Fibroblast of skin of right quadriceps (primary cell): ENCODE data around the gene CDK8.

Source experiments
- DNase-seq: peaks from one replicate; pipeline ENCODE4 v3.0.0-alpha.2; 2013

CDK8 gene

DNA sequence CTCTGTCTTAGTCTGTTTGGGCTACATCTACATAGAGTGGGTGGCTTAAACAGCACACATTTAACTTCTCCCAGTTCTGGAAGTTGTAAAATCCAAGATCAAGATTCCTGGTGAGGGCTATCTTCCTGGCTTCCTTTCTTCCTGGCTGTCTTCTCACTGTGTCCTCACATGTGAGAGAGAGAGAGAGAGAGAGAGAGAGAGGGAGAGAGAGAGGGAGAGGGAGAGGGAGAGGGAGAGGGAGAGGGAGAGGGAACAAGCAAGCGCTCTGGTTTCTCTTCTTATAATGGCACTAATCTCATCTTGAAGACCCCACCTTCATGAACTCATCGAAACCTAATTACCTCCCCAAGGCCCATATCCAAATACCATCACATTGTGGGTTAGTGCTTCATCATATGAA is 69.2 kb downstream of the CDK8 start:
- no peak for DNase-seq

DNA sequence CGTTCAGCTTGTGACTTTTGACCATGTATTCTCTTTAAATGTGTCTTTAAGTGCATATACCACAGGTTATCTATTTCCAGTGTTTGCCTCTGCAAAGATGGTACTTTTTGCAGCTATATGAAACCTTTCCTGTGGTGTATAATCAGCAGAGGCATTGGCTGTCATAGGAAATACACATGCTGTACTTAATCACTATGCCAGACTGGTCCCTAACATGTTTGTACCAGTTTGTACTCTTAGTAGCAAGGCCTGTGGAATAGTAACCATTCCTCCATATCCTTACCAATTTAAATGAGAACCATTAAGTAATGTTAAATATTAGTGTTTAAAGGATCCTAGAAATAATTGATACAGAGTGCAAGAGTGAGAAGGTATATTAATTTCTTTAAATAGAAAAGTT is 69.8 kb downstream of the CDK8 start:
- no peak for DNase-seq

GRCh38 chr13:26324294-26324693 is 70.4 kb downstream of the CDK8 start:
- DNase-seq, result no peak

- no peak for DNase-seq
Measured at GRCh38 chr13:26324867-26325266, 70.9 kb downstream of the CDK8 start.

- DNase-seq, result no peak
Measured at GRCh38 chr13:26325876-26326275, 71.9 kb downstream of the CDK8 start.

DNA sequence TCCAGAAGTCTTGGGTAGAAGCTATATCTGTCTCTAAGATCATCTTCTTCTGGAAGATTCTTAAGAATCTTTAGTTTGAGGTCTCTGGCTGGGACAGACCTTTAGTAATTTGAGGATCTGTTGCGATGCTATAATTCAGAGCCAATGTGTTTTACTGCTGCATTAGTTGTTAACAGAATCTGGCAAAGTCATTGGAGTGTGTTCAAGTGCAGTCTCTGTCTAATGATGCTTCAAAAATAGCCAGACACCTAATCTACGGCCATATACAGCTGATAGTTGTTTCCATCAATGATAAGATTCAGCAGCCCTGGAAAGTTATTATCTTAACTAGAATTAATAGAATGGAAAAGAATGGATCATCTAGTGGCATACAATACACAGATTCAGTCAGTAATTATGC is 72.6 kb downstream of the CDK8 start:
- DNase-seq, result no peak

DNA sequence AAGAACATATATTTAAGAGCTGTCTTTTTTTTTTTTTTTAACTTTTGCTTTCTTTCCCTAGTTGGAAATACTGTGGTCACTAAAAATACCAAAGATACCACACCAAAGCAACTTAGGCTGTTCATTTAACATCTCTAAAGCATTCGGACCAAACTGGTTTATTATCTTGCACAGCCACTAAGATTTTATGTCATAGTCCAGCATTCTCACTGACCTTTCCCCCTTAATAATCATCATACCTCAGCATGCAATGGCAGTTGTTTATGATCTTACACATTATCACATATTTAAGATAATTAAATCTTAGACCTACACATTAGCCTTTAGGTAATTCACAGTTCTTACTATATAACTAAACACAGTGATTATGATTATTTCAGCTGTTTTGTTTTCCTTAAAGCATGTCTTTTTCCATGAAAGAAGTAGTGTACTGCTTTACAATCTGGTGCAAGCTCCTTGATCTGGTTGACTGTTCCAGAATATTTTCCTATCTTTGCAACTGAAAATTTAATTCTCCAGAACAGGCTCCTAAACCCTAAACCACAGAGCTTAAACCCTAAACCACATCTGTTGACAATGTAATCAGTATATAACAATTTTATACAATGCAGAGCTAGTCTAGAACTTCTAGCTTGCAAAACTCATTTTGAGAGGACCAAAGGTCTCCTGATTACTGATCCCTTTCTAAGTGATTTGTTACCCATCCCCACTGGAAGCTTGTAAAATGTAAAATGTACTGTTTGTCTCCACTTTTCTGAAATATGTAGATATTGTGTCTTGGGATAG is 74.2 kb downstream of the CDK8 start:
- no peak for DNase-seq

DNA sequence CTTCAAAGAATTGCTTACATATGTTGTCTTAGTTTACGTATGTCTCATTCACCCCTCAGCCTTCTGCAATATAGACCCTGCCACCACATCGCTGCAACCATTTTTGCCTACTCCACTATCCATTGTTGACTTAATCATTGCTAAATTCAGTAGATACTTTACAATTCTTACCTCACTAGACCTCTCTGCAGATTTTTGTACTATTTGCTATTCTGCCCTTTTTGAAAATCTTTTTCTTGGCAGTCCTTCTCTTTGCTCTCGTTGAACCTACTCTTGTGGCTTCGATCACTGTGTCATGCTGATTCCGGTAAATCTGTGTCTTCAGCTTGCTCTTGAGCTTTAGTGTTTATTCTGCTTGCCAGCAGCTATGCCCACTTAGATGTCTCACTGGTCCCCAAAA is 81.2 kb downstream of the CDK8 start:
- no peak for DNase-seq

DNA sequence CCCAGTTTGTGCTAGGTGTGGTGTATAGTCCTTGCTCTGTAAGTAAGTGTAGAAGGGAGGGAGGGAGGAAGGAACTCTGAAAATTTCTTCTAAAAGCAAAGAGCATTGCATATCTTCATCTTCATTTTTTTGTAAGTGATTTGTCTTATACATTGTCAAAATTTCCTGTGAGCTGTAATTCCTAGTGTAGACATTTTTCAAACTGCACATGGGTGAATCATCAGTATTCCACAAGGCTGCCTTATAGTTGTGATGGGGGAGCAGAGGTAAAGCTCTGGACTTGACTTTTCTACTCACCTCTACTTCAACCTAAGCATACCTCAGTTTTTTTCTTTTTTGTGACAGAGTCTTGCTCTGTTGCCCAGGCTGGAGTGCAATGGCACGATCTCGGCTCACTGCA is 86.9 kb downstream of the CDK8 start:
- peak; percentile 18 for DNase-seq

DNA sequence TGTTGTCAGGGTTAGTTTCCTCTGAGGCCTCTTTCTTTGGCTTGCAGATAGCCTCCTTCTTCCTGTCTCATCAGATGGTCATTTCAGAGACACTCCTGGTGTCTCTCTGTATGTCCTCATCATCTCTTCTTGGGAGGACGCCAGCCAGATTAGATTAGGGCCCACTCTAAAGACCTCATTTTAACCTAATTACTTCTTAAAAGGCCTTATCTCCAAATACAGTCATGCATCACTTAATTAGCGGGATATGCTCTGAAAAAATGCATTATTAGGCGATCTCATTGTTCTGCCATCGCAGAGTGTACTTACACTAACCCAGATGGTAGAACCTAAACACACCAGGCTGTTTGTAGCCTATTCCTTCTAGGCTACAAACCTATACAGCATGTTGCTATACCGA is 89.0 kb downstream of the CDK8 start:
- DNase-seq, result no peak

GRCh38 chr13:26343816-26344215 is 89.9 kb downstream of the CDK8 start:
- DNase-seq, result no peak

DNA sequence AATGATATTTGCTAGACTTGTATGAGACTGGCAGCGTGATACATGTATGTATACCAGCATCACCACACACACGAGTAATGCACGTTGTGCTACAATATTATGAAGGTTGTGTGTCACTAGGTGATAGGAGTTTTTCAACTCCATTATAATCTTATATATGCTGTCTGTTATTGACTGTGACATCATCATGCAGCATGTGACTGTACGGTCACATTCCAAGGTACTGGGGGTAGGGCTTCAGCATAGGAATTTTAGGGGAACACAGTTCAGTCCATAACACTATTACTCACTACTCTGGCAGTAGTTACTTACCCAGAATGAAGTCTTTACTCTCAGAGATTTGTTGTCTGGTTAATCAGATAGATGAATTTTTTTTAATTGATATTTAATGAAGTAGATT is 91.1 kb downstream of the CDK8 start:
- DNase-seq, result peak; percentile 25

DNA sequence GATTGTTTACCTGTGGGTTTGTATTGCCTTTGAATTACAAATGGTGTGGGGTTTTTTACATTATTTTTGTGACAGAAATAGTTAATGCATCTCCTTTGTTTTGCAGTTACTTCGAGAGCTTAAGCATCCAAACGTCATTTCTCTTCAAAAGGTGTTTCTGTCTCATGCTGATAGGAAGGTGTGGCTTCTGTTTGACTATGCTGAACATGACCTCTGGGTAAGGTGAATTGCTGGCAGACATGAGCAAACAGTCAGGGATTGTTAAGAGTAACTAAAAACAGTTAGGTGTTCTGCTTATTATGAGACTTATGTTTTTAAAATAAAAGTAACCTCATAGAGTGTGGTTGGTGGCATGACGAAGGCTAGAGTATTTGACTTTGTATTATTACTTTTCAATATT is 95.0 kb downstream of the CDK8 start:
- no peak for DNase-seq

DNA sequence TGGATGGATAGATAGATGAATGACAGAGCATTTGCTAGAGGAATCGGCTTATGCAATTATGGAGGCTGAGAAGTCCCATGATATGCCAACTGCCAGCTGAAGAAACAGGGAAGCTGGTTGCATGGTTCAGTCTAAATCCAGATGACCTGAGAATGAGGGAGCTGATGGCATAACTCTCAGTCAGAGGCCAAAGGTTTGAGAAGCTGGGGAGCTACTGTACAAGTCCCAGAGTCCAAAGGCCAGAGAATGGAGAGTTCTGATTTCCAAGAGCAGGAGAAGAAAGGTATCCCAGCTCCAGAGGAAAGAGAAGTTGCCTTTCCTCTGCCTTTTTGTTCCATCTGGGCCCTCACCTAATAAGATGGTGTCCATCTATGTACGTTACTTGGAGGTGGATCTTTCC is 108.3 kb downstream of the CDK8 start:
- DNase-seq, result no peak

DNA sequence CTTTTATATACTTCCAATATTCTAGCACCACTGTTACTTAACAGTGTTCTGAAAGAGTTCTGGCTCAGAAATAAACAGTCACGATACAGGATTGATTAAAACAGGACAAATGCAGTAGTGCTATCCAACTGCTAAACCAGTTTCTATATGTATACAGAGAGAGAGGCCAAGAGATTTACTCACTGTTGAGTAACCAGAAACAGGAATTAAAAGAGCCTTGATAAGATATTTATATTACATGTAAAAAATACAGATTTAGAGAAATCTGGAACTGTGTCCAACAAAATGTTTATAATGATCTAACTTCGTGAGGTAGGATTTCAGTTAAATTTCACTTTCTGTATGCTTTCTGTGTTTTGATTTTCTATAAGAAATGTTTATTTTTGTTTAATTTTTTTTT is 116.6 kb downstream of the CDK8 start:
- no peak for DNase-seq

DNA sequence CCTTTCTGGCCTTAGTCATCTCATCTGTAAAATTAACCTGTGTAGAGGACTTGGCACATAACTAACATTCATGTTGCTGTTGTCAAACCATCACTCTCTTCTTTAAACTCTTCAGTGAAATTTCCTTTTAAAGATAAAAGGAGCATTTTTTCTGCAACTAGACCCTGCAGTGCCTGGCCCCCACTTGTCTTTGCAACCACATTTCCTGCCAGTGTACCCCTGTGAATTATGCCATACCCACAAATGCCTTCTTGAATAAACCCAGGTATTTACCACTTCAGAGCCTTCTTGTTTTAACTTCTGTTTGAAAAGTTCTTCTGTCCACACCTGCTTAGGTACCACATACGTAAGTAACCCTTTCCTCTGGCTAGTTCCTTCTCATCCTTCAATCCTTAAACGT is 118.8 kb downstream of the CDK8 start:
- no peak for DNase-seq

GRCh38 chr13:26376430-26376829 is 122.5 kb downstream of the CDK8 start:
- no peak for DNase-seq

DNA sequence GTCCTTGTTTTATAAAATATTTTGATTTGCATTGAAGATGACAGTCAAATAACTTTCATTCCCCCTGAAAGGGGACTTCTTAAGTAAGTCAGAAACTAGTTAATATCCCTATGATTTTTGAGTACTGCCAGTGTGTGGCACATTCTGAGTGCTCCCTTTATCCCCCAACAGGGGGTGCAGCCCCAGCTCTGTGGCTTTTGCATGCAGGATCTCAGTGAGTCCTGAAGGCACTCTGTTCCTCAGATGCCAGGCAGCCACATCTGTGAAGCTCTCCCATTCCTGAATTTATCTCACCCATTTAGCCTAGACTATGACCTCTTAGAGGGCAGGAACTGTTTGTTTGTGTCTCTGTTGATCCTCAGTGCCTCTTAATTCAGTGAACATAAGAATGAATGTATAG is 123.1 kb downstream of the CDK8 start:
- DNase-seq, result peak; percentile 7

DNA sequence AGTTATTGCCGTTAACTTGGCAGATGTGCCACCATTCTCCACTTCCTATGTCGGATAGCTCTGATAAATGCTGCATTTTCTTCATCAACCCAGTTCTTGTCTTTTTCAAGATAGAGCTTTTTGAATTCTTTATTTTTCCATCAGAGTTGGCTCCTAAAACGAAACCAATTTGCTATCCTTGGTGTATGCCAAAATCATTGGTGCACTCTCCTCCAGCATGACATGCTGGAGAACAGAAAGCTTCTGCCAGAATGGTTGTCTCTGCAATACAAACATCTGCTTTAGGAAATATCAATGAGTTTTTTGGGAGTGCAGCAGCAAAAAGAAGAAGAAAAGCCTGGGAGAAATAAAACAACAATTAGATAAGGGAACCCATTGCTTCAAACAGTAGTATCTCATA is 124.2 kb downstream of the CDK8 start:
- no peak for DNase-seq

DNA sequence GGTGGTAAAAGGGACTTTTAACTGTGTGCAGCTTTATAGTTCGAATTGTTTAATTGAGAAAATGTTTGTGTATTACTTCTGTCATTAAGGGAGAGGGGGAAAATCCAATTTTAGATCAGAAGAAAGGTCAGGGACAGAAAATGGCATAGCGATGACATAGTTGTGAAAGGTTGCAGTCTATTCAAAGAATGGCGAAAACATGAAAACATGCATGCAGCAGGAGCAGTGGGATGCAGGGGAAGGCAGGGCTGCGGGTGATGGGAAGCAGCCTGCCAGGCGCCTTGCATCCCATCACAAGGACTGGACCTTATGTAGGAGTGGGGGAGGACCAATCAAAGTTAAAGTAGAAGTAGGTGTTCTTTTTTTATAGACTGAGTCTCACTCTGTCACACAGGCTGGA is 125.9 kb downstream of the CDK8 start:
- no peak for DNase-seq

DNA sequence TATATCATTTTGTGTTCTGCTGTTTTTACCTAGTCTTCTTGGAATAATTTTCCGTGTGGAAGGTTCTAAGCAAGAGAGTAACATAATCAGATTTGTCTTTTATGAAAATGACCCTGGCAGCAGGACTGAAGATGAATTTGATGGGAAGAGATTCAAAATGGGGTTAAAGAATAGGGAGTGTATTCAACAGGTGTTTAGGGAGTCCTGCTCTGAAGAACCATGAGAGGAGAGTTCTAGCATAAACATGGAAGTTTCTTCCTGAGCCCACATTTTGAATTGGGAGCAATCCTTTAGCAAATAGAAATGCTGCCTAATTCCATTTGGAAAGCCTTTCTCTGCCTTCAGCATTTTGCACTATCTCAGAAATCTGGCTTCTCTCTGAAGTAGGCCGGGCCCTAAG is 127.0 kb downstream of the CDK8 start:
- DNase-seq, result no peak

- no peak for DNase-seq
Measured at GRCh38 chr13:26382366-26382765, 128.4 kb downstream of the CDK8 start.

DNA sequence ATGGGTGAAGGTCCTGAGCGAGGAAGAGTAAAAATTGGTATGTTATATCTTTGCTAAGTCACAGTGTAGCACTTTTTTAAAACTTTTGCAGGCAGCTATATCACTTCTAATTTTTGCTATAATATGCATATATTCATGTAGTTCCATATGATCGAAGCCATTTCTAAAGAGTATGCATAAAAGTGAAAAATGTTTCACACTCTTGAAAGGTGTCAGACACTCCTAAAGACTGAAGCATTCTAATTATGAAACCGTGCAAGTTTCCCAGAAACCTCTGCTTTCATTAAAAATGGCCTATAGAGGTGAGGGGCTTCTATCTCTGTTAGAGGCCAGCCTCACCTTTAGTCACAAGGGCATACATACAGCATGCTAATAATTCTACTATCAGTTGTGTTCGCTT is 128.9 kb downstream of the CDK8 start:
- DNase-seq, result no peak

- DNase-seq, result no peak
Measured at GRCh38 chr13:26384587-26384986, 130.7 kb downstream of the CDK8 start.

DNA sequence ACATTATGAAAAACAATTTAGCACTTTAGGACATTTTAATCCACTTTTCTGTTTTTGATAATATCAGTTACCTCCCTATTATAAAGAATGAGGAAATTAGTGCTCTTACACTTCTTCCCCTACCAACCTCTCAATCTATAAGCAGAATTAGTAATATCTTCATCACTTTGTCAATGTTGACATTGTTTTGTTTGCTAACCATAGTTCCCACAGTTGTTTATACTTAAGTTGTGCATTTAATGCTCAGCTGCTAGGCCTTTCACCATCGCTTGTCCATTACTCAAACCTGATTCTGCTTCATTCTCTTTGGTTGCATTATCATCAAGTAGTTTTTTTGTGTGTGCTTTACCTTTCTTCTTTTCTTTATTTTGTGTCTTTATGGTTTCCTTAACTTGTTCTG is 132.1 kb downstream of the CDK8 start:
- DNase-seq, result no peak

DNA sequence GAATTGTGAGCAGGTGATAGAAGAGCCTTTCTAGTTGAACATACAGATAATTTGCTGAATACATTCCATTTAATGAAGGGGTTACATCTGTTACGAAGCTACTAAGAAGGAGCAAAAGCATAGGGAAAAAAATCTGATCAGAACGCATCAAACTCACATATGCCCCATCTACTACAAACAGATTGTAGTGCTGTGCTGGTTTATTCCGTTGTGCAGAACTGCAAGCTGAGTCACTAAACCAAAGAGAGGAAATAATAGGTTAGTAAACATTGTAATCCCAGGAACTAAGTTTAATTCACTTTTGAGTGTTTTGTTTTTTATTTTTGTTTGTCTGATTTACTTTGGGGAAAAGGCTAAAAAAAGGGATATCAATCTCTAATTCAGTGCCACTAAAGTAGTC is 136.3 kb downstream of the CDK8 start:
- no peak for DNase-seq
